ENCODE data around the gene TSTD2.

The TSTD2 gene

DNA sequence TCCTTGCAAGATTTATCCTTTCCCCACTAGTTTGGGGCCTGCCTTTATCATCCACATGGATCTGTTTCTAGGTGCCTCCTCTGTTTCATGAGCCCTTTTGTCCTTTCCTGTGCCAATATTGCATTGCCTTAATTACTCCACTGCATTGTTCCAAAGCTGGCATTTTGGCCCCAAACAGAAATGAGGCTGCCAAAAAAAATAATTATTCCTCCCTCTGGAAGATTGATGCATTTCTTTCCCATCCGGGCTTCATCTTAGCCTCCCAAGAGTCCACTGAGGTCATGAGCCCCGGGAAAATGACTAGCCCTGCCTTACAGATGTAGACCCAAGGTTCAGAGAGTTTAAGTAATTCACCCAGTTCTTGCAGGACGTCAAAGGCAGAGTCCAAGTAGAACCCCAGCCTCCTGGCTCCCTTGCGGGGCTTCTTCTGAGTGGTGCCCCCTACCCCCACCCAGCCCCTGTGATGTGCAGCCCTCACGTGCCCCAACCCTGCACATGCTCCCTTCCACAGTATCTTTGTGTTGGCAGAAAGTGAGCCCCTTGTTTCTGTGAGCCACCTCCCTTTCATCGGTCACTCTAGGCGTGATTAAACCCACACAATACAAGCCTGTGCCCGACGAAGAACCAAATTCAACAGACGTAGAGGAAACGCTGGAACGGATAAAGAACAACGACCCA, 69.6 kb downstream of the TSTD2 start:
- H3K27me3 ChIP-seq (ENCODE audit: low read length), result no peaks in the 10 kb centered on the region
- no peak overlapping the region for H3K4me2 ChIP-seq (ENCODE audit: low read depth, low read length, poor library complexity, severe bottlenecking)
- H3K79me2 ChIP-seq (ENCODE audit: insufficient read depth, low read length), result no peaks in the 10 kb centered on the region
- no peaks in the 10 kb centered on the region for H4K20me1 ChIP-seq (ENCODE audit: low read depth, low read length)
- H3K4me3 ChIP-seq (ENCODE audit: insufficient read depth, low read length, poor library complexity, severe bottlenecking), result no peak overlapping the region
- no peaks in the 10 kb centered on the region for H3K36me3 ChIP-seq (ENCODE audit: low read length)
- H3F3A ChIP-seq (ENCODE audit: insufficient read depth), result no peaks in the 10 kb centered on the region
- H2AFZ ChIP-seq (ENCODE audit: low read depth, low read length, severe bottlenecking), result no peak overlapping the region
- no peaks in the 10 kb centered on the region for H3K9me3 ChIP-seq (ENCODE audit: insufficient read depth, low read length)
- no peak overlapping the region for H3K9ac ChIP-seq (ENCODE audit: low read length)
- H3K27ac ChIP-seq (ENCODE audit: low read depth, low read length), result no peak overlapping the region
- TF ChIP-seq CTCF (IDR thresholded peaks at IDR 0.05; ENCODE audit: insufficient read depth, low read length, poor library complexity, severe bottlenecking), result no peak
- H3K9me2 ChIP-seq (replicated peaks; ENCODE audit: insufficient read depth, low read length), result no peaks in the 10 kb centered on the region

- Histone ChIP-seq H3K36me3 (ENCODE audit: low read length) (no peaks in the 10 kb centered on the region), H4K20me1 (ENCODE audit: low read depth, low read length) (no peaks in the 10 kb centered on the region), H3F3A (ENCODE audit: insufficient read depth) (no peaks in the 10 kb centered on the region), H3K4me3 (ENCODE audit: insufficient read depth, low read length, poor library complexity, severe bottlenecking) (no peak overlapping the region), H3K27me3 (ENCODE audit: low read length) (no peaks in the 10 kb centered on the region), H3K9me2 (replicated peaks; ENCODE audit: insufficient read depth, low read length) (no peaks in the 10 kb centered on the region), H3K9ac (ENCODE audit: low read length) (no peak overlapping the region), H3K9me3 (ENCODE audit: insufficient read depth, low read length) (no peaks in the 10 kb centered on the region), H3K27ac (ENCODE audit: low read depth, low read length) (no peak overlapping the region), H3K79me2 (ENCODE audit: insufficient read depth, low read length) (no peaks in the 10 kb centered on the region), H3K4me2 (ENCODE audit: low read depth, low read length, poor library complexity, severe bottlenecking) (no peak overlapping the region), H2AFZ (ENCODE audit: low read depth, low read length, severe bottlenecking) (no peak overlapping the region)
- no peak for TF ChIP-seq EZH2phosphoT487 (conservative IDR thresholded peaks at IDR 0.05; ENCODE audit: low read length)
- no peak for TF ChIP-seq CTCF (IDR thresholded peaks at IDR 0.05; ENCODE audit: insufficient read depth, low read length, poor library complexity, severe bottlenecking)
These were observed 70.6 kb downstream of the TSTD2 start for GRCh38 chr9:97562542-97562941.

DNA sequence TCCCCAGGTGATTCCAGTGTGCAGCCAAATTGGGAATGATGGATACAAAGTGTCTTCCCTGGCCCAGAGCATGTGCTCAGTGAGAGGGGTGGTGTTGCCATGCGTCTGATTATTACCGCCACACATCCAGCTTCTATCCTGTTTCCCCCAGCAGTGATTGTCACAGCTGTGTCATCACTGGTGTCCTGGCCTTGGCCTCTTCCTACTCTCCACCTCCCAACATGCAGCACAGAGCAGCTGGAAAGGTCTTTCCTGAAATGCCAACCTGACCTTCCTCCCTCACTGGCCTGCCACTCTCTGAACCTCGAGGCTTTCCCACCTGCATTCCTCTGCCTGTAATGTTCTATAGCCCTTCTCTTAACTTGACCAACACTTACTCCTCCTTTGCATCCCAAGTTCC, 71.7 kb downstream of the TSTD2 start:
- Histone ChIP-seq H3F3A (ENCODE audit: insufficient read depth) (no peaks in the 10 kb centered on the region), H3K9ac (ENCODE audit: low read length) (no peak overlapping the region), H3K9me3 (ENCODE audit: insufficient read depth, low read length) (no peaks in the 10 kb centered on the region), H3K36me3 (ENCODE audit: low read length) (no peaks in the 10 kb centered on the region), H3K4me3 (ENCODE audit: insufficient read depth, low read length, poor library complexity, severe bottlenecking) (no peak overlapping the region), H3K4me2 (ENCODE audit: low read depth, low read length, poor library complexity, severe bottlenecking) (no peak overlapping the region), H3K9me2 (replicated peaks; ENCODE audit: insufficient read depth, low read length) (no peaks in the 10 kb centered on the region), H2AFZ (ENCODE audit: low read depth, low read length, severe bottlenecking) (no peak overlapping the region), H3K27ac (ENCODE audit: low read depth, low read length) (no peak overlapping the region), H3K27me3 (ENCODE audit: low read length) (no peaks in the 10 kb centered on the region), H3K79me2 (ENCODE audit: insufficient read depth, low read length) (no peaks in the 10 kb centered on the region), H4K20me1 (ENCODE audit: low read depth, low read length) (no peaks in the 10 kb centered on the region)
- TF ChIP-seq EZH2phosphoT487 (conservative IDR thresholded peaks at IDR 0.05; ENCODE audit: low read length) (no peak), CTCF (IDR thresholded peaks at IDR 0.05; ENCODE audit: insufficient read depth, low read length, poor library complexity, severe bottlenecking) (no peak)

Data from SU-DHL-6 (cell line).